Erythroblast (primary cell): ENCODE measurements around the gene SMIM23.

Experiments used
- DNase-seq, 2 experiments: peaks; one replicate each; lab custom pipeline; 2025; lab: John Stamatoyannopoulos, UW
- GATA1 ChIP-seq: IDR thresholded peaks from 2 replicates; pipeline ENCODE4 v1.6.1; 2011; ENCODE audit warnings: low read depth, mild to moderate bottlenecking, control low read depth, low read length, moderate library complexity
- POLR2A ChIP-seq: IDR thresholded peaks from 2 replicates; pipeline ENCODE4 v1.6.1; 2011; ENCODE audit warnings: mild to moderate bottlenecking, low read length

Gene SMIM23

DNA sequence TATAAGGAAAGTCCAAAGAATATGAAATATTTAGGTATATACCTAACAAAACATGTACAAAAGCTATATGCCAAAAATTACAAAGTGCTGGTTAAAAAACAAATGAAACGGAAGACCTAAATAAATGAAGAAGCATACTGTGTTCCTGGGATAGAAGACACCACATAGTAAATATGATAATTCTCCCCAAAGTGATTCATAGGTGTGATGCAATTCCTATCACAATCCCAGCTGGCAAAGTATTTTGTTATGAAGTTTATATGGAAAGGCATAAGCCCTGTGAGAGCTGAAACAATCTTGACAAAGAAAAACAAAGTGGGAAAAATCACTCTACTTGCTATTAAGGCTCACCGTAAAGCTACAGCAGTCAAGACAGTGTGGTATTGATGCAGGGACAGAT is 2.6 kb upstream of the SMIM23 start:
- no peak for DNase-seq
- no peak for TF ChIP-seq POLR2A
- TF ChIP-seq GATA1: no peak

DNA sequence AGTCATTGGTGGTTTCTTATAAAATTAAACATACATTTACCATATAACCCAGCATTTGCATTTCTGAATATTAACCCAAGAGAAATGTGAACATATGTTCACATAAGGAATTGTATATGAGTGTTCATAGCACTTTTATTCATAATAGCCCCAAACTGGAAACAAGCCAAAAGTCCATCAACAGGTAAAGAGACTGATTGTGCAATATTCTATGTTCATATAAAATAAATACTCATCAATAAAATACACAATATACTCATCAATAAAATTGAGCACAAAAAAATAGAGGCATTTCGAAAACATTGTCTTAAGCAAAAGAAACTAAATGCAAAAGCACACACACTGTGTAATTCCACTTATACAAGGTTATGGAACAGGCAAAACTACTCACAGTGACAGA is 3.7 kb downstream of the SMIM23 start:
- TF ChIP-seq GATA1 (no peak), POLR2A (no peak)
- DNase-seq: no peak

DNA sequence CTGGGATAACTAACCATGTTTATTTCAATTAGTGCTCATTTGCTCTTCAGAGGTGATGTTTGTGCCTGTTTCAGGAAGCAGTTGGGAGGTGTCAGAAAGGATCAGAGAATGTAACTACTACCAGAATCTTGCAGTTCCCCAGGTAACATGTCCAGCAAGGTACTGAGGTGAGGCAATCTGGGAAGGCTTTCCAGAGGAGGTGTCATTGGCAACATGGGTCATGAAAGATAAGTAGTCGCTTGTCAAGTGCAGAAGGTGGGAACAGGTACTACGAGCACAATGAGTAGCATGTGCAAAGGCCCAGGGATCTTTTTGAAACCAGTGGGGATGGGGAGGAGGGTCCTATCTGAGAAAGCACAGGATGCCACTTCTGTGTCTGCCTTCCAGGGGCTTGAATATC is 4.8 kb downstream of the SMIM23 start:
- TF ChIP-seq POLR2A (no peak), GATA1 (no peak)
- DNase-seq: no peak

DNA sequence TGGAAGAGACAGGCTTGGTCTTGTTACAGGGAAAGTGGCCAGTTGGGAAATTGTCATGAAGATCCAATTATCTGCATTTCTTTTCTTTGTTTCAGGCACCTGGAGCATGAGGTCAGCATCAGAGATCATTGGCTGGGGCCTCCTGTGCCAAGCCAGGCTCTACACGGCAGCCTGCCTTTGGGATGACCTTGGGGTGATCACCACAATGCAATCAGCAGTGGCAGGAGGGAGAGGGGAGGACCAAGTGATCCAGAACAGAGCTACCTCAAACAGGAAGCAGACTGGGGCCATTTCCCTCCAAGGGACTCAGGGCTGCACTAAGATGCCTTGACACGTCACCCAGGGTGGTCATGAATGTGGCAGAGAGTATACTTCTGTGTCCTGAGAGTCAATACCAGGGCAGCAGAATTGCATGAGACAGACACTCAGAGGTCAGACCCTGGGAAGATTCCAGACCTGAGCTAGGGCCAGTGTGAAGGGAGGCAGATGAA is 8.9 kb downstream of the SMIM23 start:
- TF ChIP-seq POLR2A (no peak), GATA1 (no peak)
- no peak for DNase-seq

DNA sequence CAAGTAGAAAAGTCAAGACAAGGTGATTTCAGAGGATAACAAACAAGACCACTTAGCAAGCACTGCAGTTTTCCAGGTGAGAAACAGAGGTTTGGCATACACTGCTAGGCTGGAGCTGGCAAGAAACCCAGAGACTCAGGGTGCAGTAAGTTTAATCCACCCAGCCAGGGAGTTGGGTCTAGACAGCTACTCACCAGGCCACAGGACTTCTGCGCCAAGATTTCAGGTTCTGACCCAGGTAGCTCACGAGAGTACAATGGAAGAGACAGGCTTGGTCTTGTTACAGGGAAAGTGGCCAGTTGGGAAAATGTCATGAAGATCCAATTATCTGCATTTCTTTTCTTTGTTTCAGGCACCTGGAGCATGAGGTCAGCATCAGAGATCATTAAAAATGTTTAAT is 9.8 kb downstream of the SMIM23 start:
- no peak for TF ChIP-seq GATA1
- TF ChIP-seq POLR2A: no peak
- no peak for DNase-seq

DNA sequence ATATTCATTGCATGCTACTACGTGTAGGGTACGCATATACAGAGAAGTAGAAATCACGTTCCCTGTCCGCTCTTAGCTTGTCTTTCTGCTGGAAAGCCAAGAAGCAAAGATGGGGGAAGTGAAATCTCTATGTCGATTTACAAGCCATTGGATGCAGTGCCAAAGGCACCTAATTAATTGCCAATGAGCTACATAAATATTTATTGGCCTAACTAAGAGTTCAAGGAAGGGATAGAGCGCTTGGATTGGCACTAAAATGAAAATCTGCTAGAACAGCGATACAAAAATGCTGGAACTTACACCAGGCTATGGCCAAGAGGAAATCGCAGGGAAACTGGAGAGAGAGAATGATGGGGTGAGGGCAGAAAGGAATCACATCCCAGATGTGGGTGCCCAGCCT is 10.8 kb downstream of the SMIM23 start:
- TF ChIP-seq GATA1: no peak
- no peak for TF ChIP-seq POLR2A
- no peak for DNase-seq

DNA sequence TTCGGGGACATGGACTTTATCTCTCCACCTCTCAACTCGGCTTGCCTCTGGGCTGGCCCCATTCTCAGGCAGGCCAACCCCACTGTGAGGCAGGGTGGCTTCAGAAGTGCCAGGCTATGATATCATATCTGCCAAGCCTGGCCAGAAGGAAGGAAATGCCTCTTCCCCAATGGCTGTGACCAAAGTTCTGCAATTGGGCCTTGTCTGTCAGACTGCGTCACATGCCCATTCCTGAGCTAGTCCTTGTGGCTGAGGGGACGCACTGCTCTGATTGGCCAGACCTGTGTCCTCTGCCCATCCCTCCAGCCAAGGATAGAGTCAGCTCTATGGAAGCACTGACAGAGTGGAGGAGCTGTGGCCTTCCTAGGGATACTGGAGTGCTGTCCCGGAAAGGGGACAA is 11.9 kb downstream of the SMIM23 start:
- DNase-seq: no peak
- TF ChIP-seq POLR2A (no peak), GATA1 (no peak)

DNA sequence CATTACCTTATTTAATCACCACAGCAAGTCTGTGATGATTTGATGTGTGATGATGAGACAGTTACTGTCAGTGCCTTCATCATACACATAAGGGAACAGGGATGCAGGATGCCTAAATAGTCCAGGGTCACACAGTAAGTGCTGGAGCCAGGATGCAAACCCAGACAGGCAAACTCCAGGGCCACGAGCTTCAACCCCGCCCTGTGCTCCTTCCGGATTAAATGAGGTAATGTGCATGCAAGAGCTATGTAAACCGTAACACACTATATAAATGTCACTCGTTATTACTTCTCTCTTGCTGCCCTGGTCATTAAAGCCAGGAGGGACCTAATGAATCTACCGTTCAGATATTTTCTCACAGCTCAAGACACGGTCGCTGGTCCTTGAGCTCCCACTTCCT is 12.8 kb downstream of the SMIM23 start:
- DNase-seq: no peak
- TF ChIP-seq POLR2A: no peak
- no peak for TF ChIP-seq GATA1

DNA sequence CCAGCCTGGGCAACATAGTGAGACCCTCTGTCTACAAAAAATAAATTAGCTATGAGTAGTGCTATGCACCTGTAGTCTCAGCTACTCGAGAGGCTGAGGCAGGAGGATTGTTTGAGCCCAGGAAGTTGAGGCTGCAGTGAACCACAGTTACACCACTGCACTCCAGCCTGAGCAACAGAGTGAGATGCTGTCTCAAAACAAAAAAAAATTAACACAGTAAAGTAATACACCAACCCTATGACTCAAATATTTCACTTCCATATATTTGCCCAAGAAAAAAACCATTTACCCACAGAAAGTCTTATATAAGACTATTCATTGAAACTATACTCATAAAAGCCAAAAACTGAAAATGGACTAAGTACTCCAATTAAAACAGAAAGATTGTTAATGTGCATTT is 16.2 kb downstream of the SMIM23 start:
- TF ChIP-seq POLR2A (no peak), GATA1 (no peak)
- DNase-seq: no peak

DNA sequence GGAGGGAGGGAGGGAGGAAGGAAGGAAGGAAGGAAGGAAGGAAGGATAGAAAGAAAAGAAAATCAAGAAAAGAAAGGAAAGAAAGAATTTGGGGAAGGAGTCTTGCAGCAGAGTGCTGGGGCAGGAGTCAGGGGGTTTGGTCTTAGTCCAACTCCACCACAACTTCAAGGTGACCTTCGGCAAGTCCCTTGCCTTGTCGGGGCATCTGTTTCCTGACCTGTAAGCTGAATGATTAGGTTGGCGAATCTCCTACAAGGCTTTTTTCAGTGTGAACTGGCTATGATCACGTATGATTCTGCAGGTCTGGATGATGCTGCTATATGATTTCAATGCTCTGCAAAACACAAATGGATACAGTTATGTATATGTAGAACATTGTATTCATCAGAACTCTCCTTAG is 20.1 kb downstream of the SMIM23 start:
- no peak for DNase-seq
- TF ChIP-seq GATA1 (no peak), POLR2A (no peak)

DNA sequence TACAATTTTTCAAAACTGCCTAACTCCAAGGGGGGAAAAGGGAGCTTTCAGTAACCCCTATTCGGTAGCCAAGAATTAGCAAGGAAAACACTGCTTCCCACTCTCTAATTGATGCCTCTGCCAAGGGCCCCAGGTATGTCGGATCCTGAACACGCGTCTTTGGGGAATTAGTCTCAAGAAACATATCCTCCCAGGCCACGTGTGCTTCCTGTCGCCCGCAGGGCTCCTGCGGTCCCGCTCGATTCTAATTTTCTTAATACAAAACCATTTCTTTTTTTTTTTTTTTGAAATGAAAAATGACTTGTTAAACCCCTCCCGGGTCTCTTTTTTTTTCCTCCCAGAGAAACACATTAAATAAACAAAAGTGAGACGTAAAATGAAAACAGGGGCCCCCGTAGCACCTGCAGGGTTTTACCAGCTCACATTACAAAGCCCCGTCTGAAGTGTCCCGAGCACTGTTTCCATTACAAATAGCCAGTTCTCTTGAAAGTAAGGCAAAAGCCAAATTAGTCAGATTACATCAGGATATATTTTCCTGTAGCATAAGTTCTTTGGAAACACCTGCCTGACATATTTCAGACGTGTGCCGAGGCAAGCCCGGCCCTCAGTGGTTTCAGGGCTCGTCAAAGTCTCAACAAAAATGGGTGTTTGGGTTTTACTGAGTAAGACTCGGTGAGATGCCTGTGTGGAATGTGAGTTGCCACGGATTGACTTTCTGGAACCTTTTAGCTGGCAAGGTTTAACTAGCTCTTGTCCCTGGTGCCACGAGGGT is 21.5 kb downstream of the SMIM23 start:
- no peak for TF ChIP-seq POLR2A
- TF ChIP-seq GATA1: no peak
- no peak for DNase-seq

DNA sequence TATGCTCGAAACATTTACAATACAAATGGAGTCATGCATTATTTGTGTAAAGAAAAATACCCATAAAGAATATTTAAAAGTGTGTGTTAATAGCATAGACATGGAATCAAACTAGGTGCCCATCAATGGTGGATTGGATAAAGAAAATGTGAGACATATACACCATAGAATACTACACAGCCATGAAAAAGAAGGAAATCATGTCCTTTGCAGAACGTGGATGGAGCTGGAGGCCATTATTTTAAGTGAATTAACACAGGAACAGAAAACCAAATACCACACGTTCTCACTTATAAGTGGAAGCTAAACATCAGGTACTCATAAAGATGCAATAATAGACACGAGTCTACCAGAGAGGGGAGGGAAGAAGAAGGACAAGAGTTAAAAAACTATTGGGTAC is 22.8 kb downstream of the SMIM23 start:
- TF ChIP-seq POLR2A: no peak
- TF ChIP-seq GATA1: no peak
- DNase-seq: no peak

DNA sequence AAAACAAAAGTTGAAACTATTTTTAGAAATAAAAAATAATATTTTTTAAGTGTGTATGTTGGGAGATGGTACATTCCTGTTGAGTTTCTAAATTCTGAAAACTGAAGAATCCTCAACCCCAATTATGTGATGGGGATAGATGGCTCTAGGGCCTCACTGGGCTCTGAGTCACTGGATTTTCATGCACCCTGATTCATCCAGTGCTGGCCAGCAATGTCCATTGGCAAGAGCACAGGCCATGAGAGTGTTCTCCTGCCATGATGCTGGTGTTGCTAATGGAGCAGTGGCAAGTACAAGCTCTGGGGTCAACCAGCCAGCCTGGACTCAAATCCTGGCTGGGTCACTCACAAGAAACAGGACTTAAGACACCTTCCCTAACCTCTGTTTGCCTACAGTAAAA is 23.3 kb downstream of the SMIM23 start:
- no peak for TF ChIP-seq GATA1
- no peak for TF ChIP-seq POLR2A

DNA sequence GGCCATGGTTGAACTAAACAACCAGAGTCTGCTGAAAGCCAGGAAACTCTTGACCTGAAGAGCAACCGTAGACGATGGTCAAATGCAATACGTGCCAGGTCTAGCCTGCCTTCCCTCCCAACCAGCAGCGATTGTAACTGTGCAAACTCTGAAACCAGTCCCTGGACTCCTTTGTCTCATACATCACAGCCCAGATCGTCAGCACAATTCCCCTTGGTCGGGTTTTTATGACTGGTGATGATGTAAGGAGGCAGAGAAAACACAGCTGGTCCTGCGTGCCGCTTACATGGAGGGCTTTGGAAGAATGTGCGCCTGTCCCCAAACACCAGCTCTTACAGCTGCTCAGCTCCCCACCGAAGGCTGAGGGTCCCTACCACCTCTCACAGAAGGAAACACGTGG is 24.6 kb downstream of the SMIM23 start:
- no peak for TF ChIP-seq GATA1
- no peak for TF ChIP-seq POLR2A
- no peak for DNase-seq

More for the DNA sequence above, 23.3 kb downstream of the SMIM23 start:
- no peak for DNase-seq

DNA sequence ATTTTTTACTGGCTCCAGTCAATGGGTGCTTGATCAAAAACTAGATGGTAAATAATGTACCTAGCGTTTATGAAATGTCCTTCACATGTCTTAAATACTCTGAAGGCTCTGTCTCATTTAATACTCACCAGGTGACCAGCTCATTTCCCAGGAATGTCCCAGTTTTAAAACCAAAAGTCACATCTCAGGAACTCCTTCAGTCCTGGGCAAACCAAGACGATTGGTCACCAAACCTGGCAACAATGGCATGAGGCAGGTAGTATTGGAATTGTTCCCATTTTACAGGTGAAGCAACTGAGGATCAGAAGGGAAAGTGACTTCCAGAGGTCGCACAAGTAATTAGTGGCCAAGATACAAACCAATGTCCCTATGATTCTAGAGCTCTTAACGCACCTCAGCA is 27.7 kb downstream of the SMIM23 start:
- TF ChIP-seq GATA1 (no peak), POLR2A (no peak)
- no peak for DNase-seq
